Skeletal muscle satellite cell (primary cell): Measurements from ENCODE around the gene CNTNAP2.
"Not testable (repeated sequence)": the region's sequence is repeated elsewhere in the genome, so short reads cannot be mapped to it uniquely, and the experiment has no call there.

ENCODE experiments used
- H3K27me3 ChIP-seq: 2 replicates; pipeline ENCODE4 v1.7.0; 2013; ENCODE audit warnings: low read length; ENCODE audit not compliant: control insufficient read depth, insufficient read depth
- H3K36me3 ChIP-seq: 2 replicates; pipeline ENCODE4 v1.7.0; 2013; ENCODE audit warnings: mild to moderate bottlenecking, control low read depth, low read length; ENCODE audit not compliant: insufficient read depth
- H3K4me1 ChIP-seq: 2 replicates; pipeline ENCODE4 v1.7.0; 2013; ENCODE audit warnings: low read length; ENCODE audit not compliant: control insufficient read depth, insufficient read depth
- H3K4me2 ChIP-seq: 2 replicates; pipeline ENCODE4 v1.7.0; 2013; ENCODE audit warnings: mild to moderate bottlenecking, low read length
- H3K4me3 ChIP-seq: 2 replicates; pipeline ENCODE4 v1.7.0; 2013; ENCODE audit warnings: low read length
- H3K9ac ChIP-seq: 2 replicates; pipeline ENCODE4 v1.7.0; 2013; ENCODE audit warnings: mild to moderate bottlenecking, low read depth, low read length, moderate library complexity
- H3K9me3 ChIP-seq: replicated peaks from 2 replicates; pipeline ENCODE4 v1.7.0; 2013; ENCODE audit warnings: mild to moderate bottlenecking, control low read depth, low read length

The CNTNAP2 gene

DNA sequence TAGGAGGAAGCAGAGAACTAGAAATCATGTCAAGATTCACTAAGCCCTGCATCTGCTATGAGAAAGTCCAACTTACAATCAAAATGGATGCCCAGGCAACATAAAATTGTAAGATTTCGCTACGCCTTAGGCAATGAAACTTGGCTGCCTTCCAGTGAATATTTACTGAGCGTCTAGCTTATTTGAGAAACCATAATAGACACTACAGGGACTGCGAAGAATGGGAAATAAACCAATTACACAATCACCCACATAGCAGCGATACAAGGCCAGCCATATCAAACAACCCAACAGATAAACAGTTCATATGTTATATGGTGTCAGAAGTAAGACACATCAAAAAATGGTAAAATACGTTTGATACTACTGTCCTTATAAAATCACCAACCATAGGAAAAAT is 1928.9 kb downstream of the CNTNAP2 start:
- H3K36me3 ChIP-seq = no peaks in the 10 kb centered on the region
- no peak overlapping the region for H3K4me3 ChIP-seq
- no peaks in the 10 kb centered on the region for H3K27me3 ChIP-seq

DNA sequence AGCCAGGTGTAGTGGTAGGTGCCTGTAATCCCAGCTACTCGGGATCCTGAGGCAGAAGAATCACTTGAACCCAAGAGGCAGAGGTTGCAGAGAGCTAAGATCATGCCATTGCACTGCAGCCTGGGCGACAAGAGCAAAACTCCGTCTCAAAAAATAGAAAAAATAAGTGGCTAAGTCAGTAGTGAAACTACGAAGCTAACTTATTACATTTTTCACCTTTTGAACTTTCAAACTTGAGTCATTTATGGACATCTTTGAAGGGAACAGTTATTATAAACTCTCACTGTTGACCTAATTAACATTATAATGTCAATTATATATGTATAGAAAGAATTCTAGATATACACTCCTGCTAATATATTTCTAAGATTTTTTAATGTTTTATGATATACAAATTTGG is 1932.5 kb downstream of the CNTNAP2 start:
- Histone ChIP-seq H3K4me1 (no peaks in the 10 kb centered on the region), H3K9me3 (no peaks in the 10 kb centered on the region), H3K27me3 (no peaks in the 10 kb centered on the region), H3K4me2 (no peak overlapping the region), H3K36me3 (no peaks in the 10 kb centered on the region), H3K4me3 (no peak overlapping the region), H3K9ac (no peak overlapping the region)

More for the DNA sequence above, 1928.9 kb downstream of the CNTNAP2 start:
- H3K4me1 ChIP-seq = no peaks in the 10 kb centered on the region
- H3K9me3 ChIP-seq = peaks cover 4% of the 10 kb centered on the region
- no peak overlapping the region for H3K9ac ChIP-seq
- no peak overlapping the region for H3K4me2 ChIP-seq

GRCh38 chr7:148050492-148051158 is 1934.0 kb downstream of the CNTNAP2 start:
- no peak overlapping the region for H3K9ac ChIP-seq
- no peaks in the 10 kb centered on the region for H3K27me3 ChIP-seq
- no peaks in the 10 kb centered on the region for H3K4me1 ChIP-seq
- no peaks in the 10 kb centered on the region for H3K36me3 ChIP-seq
- H3K4me3 ChIP-seq = no peak overlapping the region
- no peak overlapping the region for H3K4me2 ChIP-seq
- H3K9me3 ChIP-seq = no peaks in the 10 kb centered on the region

DNA sequence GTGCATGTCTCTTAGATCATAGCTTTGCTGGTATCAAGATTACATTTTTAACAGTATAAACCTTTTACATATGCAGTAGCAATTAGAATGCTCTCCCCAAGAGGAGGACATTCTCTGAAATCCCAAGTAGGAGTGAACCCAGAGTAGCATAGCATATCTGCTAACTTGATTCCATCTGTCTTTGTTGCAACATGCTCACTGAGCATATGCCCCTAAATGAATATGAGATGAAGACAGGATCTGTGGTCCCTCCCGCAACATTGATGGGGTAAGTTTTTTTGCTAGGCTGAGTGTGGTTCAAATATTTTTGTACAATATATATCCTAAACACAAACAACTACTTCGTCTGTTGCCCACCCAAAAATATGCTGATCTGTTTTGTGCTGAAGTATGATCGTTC is 1939.8 kb downstream of the CNTNAP2 start:
- Histone ChIP-seq H3K36me3 (no peaks in the 10 kb centered on the region), H3K27me3 (no peaks in the 10 kb centered on the region), H3K9me3 (no peaks in the 10 kb centered on the region), H3K4me2 (no peak overlapping the region), H3K9ac (no peak overlapping the region), H3K4me1 (no peaks in the 10 kb centered on the region), H3K4me3 (no peak overlapping the region)

- Histone ChIP-seq H3K4me2 (no peak overlapping the region), H3K36me3 (no peaks in the 10 kb centered on the region), H3K9ac (no peak overlapping the region), H3K4me3 (no peak overlapping the region), H3K4me1 (no peaks in the 10 kb centered on the region), H3K9me3 (no peaks in the 10 kb centered on the region), H3K27me3 (no peaks in the 10 kb centered on the region)
Observed at GRCh38 chr7:148058092-148058491, 1941.5 kb downstream of the CNTNAP2 start.

- no peak overlapping the region for H3K4me3 ChIP-seq
- H3K9me3 ChIP-seq = no peaks in the 10 kb centered on the region
- no peaks in the 10 kb centered on the region for H3K36me3 ChIP-seq
- H3K9ac ChIP-seq = no peak overlapping the region
- no peaks in the 10 kb centered on the region for H3K27me3 ChIP-seq
- H3K4me1 ChIP-seq = no peaks in the 10 kb centered on the region
- no peak overlapping the region for H3K4me2 ChIP-seq
Observed at GRCh38 chr7:148058753-148059152, 1942.2 kb downstream of the CNTNAP2 start.

- no peak overlapping the region for H3K4me3 ChIP-seq
- H3K36me3 ChIP-seq = no peaks in the 10 kb centered on the region
- no peaks in the 10 kb centered on the region for H3K9me3 ChIP-seq
- H3K9ac ChIP-seq = no peak overlapping the region
- no peak overlapping the region for H3K4me2 ChIP-seq
- H3K4me1 ChIP-seq = no peaks in the 10 kb centered on the region
- no peaks in the 10 kb centered on the region for H3K27me3 ChIP-seq
Observed at GRCh38 chr7:148060724-148061123, 1944.1 kb downstream of the CNTNAP2 start.

GRCh38 chr7:148078111-148078510 is 1961.5 kb downstream of the CNTNAP2 start:
- H3K27me3 ChIP-seq, H3K4me3 ChIP-seq, H3K9ac ChIP-seq, H3K9me3 ChIP-seq, H3K4me2 ChIP-seq, H3K4me1 ChIP-seq, H3K36me3 ChIP-seq: not testable (repeated sequence)

GRCh38 chr7:148079206-148080080 is 1962.8 kb downstream of the CNTNAP2 start:
- Histone ChIP-seq H3K36me3 (no peaks in the 10 kb centered on the region), H3K27me3 (no peaks in the 10 kb centered on the region), H3K4me3 (no peak overlapping the region), H3K4me1 (peaks cover 6% of the 10 kb centered on the region), H3K9ac (no peak overlapping the region), H3K9me3 (no peaks in the 10 kb centered on the region), H3K4me2 (no peak overlapping the region)

DNA sequence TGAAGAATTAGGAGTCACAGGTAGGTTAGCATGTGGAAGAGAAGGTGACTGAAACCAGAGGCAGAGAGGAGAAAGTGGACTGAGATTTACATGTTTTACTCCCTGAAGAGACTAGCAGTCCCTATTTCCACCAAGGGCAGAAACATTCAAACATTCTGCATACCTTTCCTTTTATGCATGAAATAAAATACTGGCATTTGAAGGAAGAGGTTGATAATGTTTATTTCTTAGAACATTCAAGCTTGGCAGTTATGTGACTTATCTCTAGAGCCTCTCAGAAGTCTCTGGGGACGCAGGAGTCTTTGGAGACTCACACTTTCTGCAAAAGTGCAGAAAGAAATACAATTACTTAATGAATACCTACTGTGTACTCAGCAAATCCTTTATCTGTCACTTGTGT is 1966.8 kb downstream of the CNTNAP2 start:
- Histone ChIP-seq H3K4me3 (no peak overlapping the region), H3K9ac (peak overlapping the region; percentile 24), H3K4me2 (no peak overlapping the region), H3K4me1 (peaks cover 6% of the 10 kb centered on the region), H3K27me3 (no peaks in the 10 kb centered on the region), H3K36me3 (no peaks in the 10 kb centered on the region), H3K9me3 (no peaks in the 10 kb centered on the region)

DNA sequence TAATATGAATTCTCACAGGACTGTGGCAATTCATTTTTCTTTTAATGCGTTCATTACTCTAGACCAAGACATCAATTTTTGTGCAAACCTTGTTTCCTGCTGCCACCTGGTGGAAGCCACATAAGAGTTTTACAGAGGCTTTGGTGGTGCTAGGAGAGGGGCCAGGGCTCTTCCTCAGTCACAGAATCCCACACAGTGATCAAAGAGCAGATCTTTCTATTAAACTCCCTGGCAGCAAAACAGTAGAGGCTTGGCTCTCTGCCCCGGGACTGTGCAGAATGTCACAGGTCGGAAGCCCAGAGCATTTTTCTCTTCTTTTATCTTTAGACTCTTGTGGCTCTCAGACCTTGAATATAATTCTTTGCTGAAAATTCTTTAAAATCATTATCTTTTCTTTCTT is 1967.5 kb downstream of the CNTNAP2 start:
- Histone ChIP-seq H3K9ac (peak overlapping the region; percentile 24), H3K4me2 (no peak overlapping the region), H3K4me3 (no peak overlapping the region), H3K27me3 (no peaks in the 10 kb centered on the region), H3K9me3 (no peaks in the 10 kb centered on the region), H3K4me1 (peaks cover 6% of the 10 kb centered on the region), H3K36me3 (no peaks in the 10 kb centered on the region)

DNA sequence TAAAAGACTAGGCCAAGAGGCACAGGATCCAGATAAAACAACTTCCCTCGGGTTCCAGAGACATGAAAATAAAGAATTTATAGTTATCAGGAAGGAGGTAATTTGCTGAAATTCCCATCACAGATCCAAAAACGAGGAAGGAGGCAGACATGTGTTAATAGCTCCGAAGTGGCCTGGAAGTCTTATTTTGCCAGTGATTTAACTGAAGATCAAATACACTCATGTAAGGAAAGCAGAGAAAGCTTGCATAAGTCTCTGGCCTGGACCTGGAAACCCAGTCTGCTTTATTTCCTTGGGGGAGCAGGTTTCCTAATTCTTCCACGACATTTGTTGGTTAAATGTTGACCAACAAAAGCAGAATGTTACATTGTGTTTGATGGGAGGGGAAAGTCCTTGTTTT is 1975.3 kb downstream of the CNTNAP2 start:
- no peaks in the 10 kb centered on the region for H3K36me3 ChIP-seq
- H3K9ac ChIP-seq = no peak overlapping the region
- no peaks in the 10 kb centered on the region for H3K4me1 ChIP-seq
- H3K27me3 ChIP-seq = no peaks in the 10 kb centered on the region
- no peaks in the 10 kb centered on the region for H3K9me3 ChIP-seq
- no peak overlapping the region for H3K4me2 ChIP-seq
- H3K4me3 ChIP-seq = no peak overlapping the region
